ENCODE results near the gene PMIS2.
"Not testable (repeated sequence)": the region's sequence is repeated elsewhere in the genome, so short reads cannot be mapped to it uniquely, and the experiment has no call there.

Gene PMIS2

DNA sequence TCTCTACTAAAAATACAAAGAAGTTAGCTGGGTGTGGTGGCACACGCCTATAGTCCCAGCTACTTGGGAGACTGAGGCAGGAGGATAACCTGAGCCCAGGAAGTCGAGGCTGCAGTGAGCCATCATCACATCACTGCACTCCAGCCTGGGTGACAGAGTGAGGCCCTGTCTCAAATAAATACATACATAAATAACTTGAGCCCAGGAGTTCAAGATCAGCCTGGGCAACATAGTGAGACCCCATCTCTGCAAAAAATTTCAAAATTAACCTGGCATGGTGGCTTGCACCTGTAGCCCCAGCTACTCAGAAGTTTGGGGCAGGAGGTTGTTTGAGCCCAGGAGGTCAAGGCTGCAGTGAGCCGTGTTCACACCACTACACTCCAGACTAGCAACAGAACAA is 9.1 kb downstream of the PMIS2 start:
- not testable (repeated sequence) for DNase-seq (ENCODE audit: low spot score)

DNA sequence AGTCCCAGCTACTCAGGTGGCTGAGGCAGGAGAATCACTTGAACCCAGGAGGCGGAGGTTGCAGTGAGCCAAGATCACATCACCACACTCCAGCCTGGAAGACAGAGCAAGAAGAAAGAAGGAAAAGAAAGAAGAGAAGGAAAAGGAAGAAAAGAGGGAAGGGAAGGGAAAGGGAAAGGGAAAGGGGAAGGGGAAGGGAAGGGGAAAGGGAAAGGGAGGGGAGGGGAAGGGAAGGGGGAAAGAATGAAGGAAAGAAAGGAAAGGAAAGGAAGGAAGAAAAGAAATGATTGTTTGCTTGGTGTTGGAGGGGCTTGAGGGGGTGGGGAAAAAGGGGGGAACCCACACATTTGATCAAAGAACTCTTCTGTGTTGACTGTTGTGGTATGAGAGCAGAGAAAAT is 10.0 kb downstream of the PMIS2 start:
- no peak for DNase-seq (ENCODE audit: low spot score)

DNA sequence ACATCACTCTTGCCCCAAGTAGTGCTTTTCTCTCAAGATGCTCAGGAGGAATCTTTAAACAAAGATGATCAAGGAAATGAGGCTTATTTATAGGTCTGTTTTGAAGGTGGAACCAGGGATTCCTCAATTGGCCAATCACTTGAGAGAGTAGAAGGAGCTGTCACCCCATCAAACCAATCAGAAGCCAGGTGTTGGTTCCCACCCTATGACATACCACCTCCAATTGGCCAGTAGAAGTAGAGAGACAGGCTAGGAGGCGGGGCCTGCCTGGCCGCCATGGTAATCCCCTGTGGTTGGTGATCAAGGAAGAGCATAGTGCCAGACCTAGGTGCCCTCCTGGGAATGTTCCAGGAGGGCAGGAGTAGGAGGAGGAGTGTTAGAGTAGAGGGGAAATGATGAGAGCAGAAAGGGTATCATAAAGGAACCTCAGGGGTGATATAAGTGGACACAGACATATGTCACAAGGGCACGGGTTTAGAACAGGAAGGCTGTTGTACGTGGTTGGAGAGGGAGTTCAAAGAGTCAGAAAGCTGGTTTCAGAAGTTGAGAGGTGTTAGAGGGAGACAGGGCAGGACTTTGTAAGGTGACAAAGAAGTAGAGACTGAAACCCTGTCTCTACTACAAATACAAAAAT is 10.5 kb downstream of the PMIS2 start:
- DNase-seq (ENCODE audit: low spot score), result no peak

DNA sequence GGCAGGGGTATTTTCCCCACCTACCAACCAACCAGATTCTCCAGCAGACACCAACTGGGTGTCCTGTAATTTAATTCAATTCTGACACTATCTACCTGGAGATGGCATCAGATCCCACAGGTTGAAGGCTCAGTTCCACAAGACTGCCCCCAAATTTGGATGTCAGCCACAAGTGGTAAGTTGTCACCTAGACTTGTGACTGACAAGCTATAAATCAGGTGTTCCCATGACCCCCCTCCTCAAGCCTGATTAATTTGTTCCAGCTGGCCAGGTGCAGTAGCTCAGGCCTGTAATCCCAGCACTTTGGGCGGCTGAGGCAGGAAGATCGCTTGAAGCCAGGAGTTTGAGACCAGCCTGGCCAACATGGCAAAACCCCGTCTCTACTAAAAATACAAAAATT is 16.0 kb downstream of the PMIS2 start:
- no peak for DNase-seq (ENCODE audit: low spot score)

DNA sequence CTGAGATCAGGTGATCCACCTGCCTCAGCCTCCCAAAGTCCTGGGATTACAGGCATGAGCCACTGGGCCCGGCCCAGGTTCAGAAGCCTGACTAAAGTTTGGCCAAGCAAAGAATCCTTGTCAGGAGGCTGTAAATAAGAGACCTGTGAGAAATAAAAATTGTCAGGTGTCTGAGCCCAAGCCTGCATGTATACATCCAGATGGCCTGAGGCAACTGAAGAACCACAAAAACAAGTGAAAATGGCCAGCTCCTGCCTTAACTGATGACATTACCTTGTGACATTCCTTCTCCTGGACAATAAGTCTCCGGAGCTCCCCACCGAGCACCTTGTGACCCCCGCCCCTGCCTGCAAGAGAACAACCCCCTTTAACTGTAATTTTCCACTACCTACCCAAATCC is 18.5 kb downstream of the PMIS2 start:
- not testable (repeated sequence) for DNase-seq (ENCODE audit: low spot score)

DNA sequence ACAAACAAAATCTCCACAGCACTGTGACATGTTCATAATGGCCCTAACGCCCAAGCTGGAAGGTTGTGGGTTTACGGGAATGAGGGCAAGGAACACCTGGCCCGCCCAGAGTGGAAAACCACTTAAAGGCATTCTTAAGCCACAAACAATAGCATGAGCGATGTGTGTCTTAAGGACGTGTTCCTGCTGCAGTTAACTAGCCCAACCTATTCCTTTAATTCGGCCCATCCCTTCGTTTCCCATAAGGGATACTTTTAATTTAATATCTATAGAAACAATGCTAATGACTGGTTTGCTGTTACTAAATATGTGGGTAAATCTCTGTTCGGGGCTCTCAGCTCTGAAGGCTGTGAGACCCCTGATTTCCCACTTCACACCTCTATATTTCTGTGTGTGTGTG is 21.2 kb downstream of the PMIS2 start:
- not testable (repeated sequence) for DNase-seq (ENCODE audit: low spot score)

DNA sequence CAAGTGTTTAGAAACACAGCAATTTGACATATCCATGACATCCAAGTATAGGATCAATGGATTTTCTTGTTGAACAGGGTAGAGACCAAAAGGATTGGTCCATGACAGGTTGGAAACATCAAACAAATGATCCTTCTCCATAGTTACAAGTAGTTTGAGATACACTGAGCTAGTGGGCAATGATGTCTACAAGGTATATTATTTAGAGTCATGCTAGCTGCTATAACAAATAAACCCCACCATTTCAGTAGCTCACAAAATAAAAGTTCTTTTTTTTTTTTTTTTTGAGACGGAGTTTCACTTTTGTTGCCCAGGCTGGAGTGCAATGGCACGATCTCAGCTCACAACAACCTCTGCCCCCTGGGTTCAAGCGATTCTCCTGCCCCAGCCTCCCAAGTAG is 21.7 kb downstream of the PMIS2 start:
- no peak for DNase-seq (ENCODE audit: low spot score)

DNA sequence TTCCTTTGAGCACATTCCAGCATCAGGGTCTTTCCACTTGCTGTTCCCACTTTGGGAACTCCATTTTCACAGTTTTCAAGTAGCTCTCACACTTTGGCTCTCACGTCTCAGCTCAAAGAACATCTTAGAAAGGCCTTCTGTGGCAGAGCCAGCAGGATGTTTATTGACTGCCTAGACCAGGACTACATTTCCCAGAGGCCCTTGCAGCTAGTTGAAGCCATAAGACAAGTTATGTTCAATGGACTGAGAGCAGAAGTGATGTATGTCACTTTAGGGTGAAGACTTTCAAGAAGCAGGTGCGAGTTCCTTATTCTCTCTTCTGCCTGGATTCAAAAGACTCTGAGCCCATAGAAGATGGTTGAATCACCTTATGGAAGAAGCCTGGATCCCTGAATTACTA is 22.3 kb downstream of the PMIS2 start:
- DNase-seq (ENCODE audit: low spot score), result no peak

DNA sequence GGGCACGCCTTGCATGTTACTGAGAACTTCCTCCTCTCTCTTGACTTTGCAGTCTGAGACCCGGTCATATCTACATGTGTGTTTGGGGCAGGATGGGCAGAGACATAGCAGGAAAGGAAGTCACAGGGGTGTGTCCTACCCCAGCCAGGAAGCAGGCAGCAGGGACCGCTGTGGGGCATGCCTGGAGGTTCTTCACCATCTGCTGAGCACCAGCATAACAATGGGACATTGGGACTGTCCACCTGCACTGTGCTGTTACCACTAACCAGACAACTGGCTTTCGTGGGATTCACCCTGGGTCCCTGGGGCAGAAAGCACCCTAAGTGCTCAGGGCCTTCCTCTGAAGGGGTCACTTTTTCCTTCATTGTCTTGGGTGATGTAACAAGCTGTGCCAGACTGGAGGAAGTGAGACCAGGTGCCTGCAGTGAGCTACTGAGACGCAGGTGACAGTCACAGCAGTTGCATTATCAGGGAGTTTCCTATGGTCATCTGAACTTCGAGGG is 23.9 kb downstream of the PMIS2 start:
- DNase-seq (ENCODE audit: low spot score), result no peak

DNA sequence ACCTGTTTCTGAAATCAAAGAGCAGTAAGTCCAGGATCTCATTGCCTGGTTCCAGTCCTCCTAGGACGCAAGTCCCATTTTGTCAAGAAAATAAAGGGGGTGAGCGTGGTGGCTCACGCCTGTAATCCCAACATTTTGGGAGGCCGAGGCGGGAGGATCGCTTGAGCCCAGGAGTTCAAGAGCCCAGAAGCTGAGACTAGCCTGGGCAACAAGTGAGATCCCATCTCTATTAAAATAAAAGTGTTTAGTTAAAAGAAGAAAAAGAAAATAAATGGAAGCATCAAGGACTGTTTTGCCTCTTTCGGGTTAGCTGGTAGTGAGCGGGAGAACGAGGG is 26.2 kb downstream of the PMIS2 start:
- DNase-seq (ENCODE audit: low spot score), result no peak

DNA sequence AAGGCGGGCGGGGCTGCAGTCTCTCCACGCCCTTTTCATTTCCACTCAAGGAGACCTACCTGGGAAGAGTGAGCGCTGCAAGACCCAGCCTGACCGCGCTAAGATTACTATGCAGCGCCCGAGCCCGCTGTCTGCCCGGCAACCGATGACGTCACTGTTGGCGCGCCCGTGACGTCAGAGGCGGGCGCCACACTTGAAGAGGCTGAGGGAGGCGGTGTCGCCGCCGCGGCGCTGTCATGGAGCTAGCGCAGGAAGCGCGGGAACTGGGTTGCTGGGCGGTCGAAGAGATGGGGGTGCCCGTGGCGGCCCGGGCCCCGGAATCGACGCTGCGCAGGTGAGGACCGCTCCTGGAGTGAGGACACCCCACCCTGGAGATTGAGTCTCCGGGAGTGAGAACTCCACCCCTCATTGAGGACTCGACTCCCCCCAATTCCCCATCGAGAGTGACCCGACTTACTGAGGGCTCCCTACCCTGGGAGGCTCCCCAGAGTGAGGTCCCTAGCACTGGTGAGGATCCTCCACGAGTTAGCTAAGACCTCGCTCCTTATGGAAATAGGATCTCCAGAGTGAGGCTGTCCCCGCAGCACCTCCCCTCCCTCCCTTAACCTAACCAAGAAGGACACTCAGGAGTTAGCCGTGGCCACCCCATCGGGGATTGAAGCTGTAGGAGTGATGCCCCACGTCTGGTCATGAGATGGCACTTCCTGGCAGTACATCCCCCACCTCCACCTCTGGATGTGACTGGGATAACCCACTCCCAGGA is 26.8 kb downstream of the PMIS2 start, which contains the start of gene HAUS5:
Gene HAUS5, plus strand, starts transcription at position 177 of the 763 bp plus-strand sequence. Its CDS starts 60 bp downstream, at position 237.
- peak; percentile 87 for DNase-seq (ENCODE audit: low spot score)

DNA sequence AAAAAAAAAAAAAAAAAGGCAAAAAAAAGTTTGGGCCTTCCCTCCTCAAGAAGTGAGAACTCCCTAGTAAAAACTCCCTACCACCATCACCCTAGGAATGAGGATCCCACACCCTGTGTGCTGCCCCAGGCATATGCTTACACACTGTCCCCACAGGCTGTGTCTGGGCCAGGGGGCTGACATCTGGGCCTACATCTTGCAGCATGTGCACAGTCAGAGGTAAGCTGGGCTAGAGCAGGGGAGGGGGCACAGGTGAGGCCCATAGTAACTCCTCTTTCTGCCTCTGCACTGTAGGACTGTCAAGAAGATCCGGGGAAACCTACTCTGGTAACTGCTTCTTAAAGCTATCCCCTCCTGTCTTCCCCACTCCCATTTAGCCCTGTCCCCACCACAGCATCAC is 27.6 kb downstream of the PMIS2 start:
- DNase-seq (ENCODE audit: low spot score), result no peak

DNA sequence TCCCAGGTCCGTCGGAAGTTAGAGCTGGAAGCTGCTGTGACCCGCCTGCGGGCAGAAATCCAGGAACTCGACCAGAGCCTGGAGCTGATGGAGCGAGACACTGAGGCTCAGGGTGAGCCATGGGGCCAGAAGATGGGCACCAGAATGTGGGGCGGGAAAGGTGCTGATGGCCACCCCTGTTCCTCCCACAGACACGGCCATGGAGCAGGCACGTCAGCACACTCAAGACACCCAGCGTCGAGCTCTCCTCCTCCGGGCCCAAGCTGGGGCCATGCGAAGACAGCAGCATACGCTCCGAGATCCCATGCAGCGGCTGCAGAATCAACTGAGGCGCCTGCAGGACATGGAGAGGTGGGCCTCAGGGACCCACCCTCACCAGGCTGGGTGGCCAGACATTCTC is 29.1 kb downstream of the PMIS2 start:
- no peak for DNase-seq (ENCODE audit: low spot score)

DNA sequence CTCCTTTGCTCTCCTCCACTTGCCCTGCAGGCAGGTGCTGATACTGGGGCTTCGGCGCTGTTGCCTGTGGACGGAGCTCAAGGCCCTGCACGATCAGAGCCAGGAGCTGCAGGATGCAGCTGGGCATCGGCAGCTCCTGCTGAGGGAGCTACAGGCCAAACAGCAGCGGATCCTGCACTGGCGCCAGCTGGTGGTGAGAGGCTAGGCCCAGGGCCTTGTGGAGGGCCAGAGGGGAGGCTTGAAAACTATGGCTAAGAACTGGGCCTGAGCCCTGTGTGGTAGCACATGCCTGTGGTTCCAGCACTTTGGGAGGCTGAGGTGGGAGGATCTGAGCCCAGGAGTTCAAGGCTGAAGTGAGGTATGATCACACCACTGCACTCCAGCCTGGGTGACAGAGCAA is 32.9 kb downstream of the PMIS2 start:
- DNase-seq (ENCODE audit: low spot score), result no peak

DNA sequence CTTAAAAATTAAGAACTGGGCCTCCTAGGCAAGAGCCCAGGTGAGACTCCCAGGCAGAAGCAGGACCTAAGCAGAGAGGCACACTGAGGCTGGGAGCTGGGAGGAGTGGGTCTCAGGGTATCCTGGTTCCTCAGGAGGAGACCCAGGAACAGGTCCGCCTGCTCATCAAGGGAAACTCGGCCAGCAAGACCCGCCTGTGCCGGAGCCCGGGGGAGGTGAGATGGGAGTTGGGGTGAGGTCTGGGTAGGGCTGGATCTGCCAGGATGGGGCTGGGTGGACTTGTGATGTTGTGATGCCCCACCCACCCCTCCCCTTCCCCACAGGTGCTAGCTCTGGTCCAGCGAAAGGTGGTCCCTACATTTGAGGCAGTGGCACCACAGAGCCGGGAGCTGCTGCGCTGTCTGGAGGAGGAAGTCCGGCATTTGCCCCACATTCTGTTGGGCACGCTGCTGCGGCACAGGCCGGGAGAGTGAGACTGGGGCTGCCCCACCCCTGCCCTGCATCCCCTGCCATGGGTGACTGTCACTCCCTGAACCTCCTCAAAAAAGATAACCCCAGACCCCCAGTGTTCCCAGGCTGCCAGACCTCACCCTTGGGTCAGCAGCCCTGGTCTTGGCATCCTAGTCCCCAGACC is 33.4 kb downstream of the PMIS2 start:
- no peak for DNase-seq (ENCODE audit: low spot score)

DNA sequence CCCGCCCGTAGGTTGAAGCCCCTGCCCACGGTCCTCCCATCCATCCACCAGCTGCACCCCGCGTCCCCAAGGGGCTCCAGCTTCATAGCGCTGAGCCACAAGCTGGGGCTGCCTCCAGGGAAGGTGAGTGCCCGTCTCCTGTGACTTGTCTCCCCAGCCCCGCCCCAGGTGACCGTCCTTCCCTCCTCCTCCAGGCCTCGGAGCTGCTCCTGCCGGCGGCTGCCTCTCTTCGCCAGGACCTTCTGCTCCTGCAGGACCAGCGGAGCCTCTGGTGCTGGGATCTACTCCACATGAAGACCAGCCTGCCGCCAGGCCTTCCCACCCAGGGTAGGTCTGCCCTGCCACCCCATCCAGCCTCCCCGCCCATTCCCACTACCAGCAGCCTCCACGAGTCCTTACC is 34.0 kb downstream of the PMIS2 start:
- DNase-seq (ENCODE audit: low spot score), result no peak

DNA sequence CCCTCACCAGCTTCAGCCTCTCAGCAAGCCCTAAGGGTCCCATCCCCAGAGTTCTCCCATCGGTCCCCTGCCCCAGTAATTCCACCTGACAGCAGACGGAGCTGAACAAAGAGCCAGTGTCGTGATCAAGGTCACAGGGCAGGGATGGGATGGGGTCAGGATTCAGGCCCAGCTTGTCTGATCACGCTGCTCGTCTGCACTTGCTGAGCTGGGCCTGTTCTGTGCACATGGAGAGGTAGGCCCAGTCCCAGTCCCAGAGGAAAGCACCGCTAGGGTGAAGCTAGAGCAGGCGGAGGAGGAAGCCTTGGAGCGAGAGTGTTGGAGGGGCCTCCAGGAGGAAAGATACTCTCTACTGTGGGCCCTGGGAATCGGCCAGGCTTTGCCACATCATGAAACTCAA is 35.7 kb downstream of the PMIS2 start:
- no peak for DNase-seq (ENCODE audit: low spot score)

DNA sequence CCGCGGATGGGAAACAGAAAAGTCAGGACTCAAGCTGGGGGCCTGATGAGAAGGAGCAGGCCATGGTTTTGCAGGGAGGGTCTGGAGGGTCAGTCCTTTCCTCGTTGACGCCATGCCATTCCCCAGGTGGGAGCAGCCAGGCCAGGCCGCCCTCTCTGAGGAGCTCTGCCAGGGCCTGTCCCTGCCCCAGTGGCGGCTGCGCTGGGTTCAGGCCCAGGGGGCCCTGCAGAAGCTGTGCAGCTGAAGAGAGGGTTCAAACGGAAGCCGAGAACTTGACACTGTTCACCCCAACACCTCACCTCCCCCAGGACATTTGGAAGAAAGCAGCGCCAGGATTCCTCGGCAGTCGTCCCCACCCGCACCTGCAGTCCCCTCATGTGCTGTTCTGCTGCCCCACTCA is 36.8 kb downstream of the PMIS2 start:
- DNase-seq (ENCODE audit: low spot score), result no peak

DNA sequence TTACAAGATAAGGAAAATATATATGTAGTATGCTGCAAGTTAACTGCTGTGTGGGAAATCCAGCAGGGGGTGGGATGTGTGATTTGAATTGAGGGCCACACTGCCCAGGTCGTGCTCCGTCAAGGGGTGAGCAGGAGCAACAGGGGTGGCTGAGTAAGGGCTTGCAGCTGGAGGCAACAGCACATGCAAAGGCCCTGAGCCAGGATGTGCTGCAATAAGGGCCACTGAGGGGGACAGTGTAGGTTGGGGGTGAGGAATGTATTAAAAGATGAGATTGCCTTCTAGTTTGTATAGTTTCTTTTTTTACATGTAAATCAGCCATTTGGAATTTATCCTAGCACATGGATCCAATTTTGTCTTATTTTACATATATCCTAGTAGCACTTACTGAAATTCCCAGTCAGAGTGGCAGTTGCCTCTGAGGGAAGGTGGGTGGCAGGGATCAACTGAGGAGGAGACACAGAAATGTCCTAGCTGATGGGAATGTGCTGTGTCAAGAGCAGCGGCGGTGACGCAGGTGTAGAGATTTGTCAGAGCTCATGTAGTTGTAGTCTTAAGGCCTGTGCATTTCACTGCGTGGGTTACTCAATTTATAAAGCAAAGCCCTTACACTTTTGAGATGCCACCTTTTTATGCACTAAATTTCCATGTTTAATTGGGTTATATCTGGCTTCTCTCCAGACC is 37.5 kb downstream of the PMIS2 start:
- DNase-seq (ENCODE audit: low spot score), result no peak

DNA sequence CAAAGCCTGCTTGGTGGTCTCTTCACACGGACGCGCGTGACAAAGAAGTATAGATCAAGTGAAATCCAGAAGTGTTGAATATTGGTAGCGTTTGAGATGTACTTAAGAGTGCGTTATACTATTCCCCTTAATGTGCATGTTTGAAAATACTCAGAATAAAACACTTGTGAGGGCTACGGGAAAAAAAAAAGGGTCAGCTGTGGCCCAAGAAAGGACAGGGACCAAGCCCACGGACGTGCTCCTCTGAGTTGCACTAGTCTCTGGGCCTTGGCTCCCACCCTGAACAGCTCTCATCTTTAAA is 42.2 kb downstream of the PMIS2 start:
- DNase-seq (ENCODE audit: low spot score), result no peak

DNA sequence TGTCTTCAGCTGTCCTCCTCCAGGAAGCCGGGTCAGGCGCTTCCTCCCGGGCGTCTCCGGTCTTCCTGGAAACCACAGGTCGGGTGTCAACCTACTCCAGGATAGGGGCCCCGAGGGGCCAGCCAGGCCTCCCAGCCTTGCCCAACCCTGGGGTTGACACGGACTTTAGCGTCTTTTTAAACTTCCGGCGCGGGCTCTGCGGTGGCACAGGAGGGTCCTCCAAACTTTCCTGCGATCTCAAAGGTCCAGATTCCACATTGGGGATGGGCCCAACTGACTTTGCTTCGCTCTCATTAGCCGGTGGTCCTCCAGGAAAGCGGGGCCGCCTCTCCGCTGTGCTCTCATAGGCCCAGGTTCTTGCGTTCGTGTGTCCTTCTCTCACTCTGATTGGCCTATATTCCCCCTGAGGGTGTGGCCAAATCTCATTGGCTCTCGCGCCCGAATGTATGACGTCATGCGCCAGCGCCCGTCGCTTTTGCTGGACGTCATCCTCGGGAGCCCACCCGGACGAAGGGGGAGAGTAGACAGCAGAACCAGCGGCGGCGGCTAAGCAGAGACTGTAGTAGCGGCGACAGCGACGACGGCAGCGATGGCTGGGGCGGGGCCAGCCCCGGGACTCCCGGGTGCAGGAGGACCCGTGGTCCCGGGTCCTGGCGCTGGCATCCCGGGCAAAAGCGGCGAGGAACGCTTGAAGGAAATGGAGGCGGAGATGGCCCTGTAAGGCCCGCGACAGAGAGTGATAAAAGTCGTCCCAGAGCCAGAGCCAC is 42.8 kb downstream of the PMIS2 start, which contains the start of gene RBM42:
Gene RBM42, plus strand, starts transcription at position 472 of the 767 bp plus-strand sequence. Its CDS starts 118 bp downstream, at position 590.
- DNase-seq (ENCODE audit: low spot score), result peak; percentile 99

DNA sequence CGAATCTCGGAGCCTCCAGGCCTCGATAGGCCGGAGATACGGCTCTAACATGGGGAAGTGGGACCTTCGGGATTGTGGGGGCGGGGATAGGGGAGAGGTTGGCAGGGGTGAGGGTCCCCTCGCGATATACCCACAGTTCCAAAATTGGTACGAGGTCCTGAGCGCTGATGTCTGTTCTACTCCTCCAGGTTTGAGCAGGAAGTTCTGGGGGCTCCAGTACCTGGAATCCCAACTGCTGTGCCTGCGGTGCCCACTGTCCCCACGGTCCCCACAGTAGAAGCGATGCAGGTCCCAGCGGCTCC is 43.3 kb downstream of the PMIS2 start:
- no peak for DNase-seq (ENCODE audit: low spot score)

All from HuH-7.5 (cell line).